Stimulated activated CD8-positive, alpha-beta memory T cell treated with anti-CD3 and anti-CD28 coated beads, Interleukin-15, amount 100 ng/mL, for 4 hours (primary cell): ENCODE results near the gene DMKN.

Experiments
- DNase-seq, 2 donors: peaks; one replicate each; pipeline ENCODE4 v3.0.0-alpha.2; 2020; ENCODE audit warnings: low read depth in 2 of 2

The DMKN gene, protein sequence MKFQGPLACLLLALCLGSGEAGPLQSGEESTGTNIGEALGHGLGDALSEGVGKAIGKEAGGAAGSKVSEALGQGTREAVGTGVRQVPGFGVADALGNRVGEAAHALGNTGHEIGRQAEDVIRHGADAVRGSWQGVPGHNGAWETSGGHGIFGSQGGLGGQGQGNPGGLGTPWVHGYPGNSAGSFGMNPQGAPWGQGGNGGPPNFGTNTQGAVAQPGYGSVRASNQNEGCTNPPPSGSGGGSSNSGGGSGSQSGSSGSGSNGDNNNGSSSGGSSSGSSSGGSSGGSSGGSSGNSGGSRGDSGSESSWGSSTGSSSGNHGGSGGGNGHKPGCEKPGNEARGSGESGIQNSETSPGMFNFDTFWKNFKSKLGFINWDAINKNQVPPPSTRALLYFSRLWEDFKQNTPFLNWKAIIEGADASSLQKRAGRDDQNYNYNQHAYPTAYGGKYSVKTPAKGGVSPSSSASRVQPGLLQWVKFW

DNA sequence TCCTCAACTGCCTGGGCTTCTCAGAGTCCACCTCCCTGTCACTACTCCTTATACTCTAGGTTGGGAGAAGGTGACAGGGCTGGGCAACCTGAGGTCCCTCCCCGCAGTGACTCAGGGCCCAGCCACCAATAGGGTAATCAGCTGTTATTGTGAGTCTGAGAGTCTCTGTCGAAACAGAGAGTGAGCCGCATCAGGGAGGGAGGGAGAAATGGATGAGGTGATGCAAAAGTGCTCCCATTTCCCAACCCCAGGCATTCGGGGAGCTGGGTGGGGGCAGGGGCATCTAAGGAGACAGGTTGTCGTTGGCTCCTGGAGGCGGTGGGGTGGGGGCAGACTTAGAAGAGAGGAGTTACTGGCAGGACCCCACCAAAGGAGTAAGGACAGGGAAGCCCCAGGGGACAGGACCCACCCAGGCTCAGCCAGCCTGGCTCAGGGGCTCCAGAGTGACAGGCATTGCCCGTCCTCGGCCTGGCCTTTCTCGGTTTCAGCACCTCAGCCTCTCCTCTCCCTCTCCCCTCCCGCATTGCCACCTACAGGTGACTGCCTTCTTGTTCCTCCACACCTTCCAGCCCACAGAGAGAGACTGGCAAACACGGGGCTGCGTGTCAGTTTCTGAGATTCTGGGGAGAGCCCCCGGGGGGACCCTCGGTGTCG, at the start of gene DMKN:
TSS of gene DMKN (minus strand) at position 22 of the 654 bp plus-strand sequence. CDS start 174 bp downstream, outside the sequence.
- no peak for DNase-seq

GRCh38 chr19:35562776-35563175, 49.3 kb upstream of the DMKN start:
- no peak for DNase-seq

DNA sequence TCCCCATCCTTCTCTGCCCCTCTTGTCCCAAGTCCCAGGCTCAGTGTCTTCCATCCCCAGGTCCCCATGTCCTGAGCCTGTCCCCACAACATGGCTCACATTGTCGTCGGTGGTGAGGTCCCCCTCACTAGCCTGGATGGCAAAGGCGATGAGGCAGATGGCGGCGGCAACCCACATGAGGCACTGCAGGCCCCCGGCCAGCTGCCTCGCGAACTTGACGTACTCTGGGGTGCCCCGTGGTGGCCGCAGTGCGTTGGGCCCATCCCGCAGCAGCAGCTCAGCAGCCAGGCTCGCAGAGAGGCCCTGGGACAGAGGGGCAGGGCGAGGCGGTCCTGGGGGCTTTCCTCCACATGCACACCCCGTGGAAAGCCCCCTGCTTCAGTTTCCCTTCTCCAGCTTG, 48.9 kb upstream of the DMKN start:
- DNase-seq: no peak

GRCh38 chr19:35561436-35561835, 48.0 kb upstream of the DMKN start:
- no peak for DNase-seq

DNA sequence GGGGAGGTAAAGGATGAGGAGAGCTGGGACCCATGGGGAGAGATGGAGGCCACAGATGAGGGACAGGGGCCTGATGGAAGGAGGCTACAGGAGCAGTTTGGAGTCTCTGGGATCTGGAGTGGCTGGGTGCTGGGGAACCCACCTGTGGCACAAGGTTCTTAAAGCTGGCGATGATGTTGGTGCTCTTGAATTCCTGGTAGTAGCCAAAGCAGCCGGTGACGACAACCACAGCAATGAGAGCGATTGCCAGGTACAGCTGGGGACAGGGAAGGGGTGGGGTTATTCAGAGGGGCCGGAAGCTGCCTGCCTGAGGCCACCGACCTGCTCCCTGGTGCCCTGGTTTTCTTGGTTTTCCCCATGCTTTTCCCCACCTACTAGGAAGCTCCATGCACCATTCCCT, 47.2 kb upstream of the DMKN start:
- no peak for DNase-seq

DNA sequence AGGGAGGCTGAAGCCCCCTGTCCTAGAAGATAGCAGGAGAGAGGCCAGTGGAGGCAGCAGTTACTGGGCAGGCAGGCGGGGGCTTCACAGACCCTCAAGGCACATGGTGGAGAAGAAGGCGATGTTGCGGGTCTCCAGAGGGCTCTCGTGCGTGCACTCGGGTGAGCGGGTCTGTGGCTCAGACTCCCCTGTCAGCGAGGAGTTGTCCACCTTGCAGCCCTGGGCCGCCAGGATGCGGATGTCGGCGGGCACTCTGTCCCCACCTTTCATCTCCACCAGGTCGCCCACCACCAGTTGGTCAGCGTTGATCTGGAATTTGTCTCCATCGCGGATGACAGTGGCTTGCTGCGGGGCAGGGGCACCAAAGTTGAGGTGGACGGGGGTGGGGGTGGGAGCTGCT, 46.8 kb upstream of the DMKN start:
- DNase-seq: no peak

- no peak for DNase-seq
These were observed 46.3 kb upstream of the DMKN start for GRCh38 chr19:35559781-35560180.

DNA sequence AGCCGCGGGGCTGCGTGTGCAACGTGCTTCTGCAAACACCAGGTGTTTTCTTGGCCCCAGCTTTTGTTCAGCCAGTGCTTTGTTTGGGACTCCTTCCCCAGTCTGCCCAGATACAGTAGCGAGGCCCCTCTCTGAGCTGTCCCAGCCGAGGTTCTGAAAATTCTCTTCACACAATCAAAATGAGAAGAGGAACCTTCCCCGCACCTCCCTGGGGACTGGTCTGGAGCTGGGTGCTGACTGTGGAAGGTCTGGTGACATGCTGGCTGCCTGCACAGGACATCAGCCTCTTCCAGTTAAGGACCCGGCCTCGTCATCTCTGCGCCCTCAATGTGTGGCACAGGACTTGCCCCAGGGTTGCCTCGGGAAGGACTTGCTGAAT, 45.8 kb upstream of the DMKN start:
- DNase-seq: no peak

DNA sequence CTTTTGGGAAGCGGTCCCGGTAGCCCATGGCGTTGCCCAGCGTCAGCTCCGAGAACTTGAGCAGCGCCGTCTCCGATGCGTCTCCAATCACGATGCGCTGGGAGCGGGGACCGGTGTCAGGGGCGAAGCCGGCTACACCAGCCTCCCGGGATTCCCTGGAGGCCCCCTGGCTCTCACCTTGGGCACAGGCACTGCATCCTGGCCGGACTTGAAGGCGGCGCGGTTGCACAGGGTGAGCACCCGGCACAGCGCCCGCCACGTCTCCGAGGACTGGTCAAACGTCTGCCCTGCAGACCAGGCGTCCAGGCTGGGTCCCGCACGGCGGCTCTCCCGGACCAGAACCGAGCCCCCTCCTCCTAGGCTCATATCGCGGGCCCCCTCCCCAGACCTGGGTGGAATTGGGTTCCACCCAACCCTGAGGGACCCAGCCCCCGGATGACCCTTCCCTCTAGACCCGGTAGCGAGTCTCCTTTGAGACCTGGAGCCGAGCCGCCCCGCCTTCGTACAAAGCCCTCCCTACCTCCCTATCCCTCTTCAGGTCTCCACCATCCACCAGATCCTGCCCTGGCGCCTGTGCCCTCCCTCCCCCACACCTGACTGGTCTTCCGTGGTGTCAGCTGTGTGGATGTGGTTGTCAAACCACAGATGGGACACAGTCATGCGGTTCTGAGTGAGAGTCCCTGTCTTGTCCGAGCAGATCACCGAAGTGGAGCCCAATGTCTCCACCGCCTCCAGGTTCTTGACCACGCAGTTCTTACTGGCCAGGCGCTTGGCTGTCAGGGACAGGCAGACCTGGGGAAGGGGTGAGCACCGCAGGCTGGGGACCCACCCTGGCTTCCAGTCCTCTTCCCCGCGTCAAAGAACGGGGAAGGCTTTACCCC, 45.2 kb upstream of the DMKN start:
- no peak for DNase-seq

DNA sequence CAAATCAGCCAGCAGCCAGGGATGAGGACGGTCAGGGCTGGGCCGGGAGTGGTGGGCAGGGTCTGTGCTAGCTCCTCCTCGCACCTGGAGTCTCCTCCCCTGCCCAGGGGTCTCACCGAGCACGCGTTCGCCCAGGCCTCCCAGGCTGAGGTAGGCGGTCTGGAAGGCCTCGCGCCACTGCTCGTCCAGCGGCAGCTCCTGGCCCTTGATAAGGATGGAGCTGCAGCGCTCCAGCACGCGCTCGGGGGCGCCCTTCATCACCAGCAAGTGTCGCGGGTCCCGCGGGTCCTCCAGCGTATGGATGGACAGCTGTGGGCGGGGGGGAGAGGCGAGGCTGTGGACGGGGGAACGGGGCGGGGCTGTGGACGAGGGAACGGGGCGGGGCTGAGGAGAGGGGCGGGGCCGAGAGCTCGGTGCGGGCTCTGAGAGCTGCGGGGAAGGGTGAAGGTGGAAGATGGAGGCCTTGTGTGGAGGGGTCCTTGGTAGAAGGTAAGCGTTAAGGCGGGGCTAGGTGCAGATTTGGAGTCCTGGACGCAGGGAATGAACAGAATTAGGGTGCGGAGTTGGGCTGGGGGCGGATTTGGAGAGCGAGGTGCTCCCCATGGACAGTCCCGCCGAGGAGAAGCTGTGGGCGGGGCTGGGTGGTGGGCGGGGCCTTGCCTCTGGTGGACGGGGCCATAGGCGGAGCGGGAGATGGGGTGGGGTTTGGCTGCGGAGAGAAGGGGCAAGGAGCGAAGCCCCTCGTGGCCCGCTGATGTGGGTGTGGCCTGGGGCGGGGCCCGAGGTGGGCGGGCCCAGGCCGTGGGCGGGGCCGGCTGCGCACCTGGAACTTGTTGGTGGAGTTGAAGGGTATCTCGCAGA, 44.3 kb upstream of the DMKN start:
- DNase-seq: peak in 1 of 2 donors; percentile 18

DNA sequence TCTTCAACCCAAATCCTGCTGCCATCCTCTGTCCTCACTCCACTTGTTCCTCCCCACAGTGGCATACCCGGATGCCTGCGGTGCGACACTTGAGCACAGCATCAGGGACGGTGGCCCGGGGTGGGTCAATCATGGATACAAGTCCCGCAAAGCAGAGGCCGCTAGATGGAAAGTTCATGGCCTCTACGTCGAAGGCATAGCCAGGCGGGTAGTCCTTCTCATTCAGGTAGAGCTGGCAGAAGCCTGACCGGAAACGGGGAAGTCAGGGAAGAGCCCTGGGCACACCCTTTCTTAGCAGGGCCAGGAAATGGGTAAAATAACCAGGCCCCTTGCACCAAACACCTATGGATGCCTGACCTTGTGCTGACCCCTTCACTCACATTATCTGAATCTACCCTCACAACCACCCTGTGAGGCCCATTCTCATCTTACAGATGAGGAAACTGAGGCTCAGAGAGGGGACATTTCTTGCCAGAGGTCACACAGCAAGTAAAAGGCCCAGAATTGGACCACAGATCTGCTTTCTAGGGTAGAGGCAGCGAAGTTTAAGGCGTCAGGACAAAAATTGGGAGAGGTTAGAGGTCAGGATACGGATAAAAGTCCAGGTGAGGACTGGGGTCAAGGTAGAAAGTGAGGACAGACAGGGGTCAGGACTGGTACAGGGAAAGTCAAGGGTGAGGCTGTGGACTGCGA, 43.5 kb upstream of the DMKN start:
- no peak for DNase-seq

DNA sequence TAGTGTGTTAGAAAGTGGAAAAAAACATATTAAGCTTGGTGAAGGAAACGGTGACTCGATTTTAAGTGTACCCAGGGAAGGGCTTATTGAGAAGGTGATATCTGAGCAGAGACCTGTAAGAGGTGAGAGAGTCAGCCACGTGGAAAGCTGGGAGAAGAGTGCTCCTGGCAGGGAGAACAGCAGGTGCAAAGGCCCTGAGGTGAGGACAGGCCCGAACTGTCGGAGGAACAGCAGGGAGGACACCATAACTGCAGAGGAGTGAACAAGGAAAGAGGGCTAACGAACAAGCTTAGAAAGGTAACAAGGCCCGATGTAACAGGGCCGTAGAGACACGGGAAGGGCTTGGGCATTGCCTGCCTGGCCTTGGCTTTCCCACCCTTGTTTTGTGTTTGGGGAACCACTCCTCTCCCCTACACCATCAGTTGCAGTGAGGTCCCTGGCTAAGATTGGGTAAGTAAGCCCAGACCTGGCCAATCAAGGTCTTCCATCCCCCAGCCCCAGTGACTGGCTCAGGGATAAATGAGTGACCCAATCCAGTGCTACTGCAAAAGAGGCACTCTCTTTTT, 42.7 kb upstream of the DMKN start:
- DNase-seq: no peak

GRCh38 chr19:35555301-35556005, 42.0 kb upstream of the DMKN start:
- no peak for DNase-seq

- DNase-seq: no peak
These were observed 40.6 kb upstream of the DMKN start for GRCh38 chr19:35554076-35554475.

DNA sequence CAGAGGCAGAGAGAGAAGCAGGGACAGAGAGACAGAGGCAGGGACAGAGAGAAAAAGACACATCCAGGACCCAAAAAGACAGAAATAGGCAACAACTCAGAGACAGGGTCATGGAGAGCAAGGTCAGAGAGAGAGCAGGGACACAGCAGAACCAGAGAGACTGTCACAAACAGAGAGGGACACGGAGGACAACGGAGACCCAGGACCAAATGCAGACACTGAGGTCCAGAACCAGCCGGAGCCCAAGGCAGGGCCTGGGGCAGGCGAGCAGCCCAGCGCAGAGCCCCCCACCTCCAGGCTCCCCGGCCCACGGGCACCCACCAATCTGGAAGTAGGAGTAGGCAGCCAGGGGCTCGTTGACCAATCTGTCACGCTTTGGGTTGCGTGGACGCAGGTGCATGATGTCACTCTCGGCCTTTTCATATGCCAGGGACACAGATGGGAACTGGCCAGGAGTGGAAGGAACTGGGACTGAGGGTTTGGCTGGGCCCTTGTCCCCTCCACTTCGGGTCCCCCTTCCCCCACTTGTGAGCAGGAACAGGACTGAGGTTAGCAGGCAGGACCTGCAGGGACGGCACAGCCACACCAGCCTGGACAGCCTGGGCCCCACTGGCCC, 40.0 kb upstream of the DMKN start:
- no peak for DNase-seq

GRCh38 chr19:35552534-35553384, 39.3 kb upstream of the DMKN start:
- no peak for DNase-seq

DNA sequence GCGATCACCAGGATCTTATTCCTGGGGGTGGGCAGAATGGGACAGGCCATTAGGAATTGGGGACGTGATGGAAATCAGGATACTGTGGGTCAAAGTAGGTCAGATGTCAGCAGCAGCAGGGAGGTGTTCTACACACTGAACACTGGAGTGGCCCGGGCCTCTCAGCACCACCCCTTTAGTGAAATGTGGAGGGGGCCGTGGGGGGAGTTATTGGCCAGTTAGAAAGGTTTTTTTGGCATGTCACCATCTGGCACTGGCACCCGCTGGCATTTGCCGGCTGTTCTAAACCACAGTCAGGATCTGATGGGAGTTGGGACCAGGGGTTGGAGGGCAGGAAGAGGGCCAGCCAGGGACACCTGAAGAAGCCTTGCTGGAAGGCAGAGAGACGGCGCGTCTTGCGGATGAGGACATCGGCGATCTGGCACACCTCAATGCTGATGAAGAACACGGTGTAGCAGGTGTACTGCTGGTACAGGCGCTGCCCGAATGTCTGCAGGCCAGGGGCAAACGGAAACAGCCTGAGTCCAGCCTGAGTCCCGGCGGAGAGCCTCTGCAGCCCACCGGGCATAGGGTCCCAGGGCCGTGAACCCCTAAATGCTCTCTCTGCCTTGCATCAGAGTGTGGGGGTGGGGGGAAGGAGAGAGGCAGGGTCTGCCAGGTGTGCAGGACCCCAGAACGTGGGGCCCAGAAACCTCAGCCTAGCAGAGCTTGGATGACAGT, 37.8 kb upstream of the DMKN start:
- DNase-seq: no peak
